Activated B cell treated with CpG ODN at 0.5 μM for 24 hours (primary cell): Measurements from ENCODE around the gene KCNAB2. TPM values are rescaled to one million over a fixed set of nuclear protein-coding genes. Genes with fewer than 3 reads are reported as not detected.
A peak's percentile ranks its signal among the peaks of the same experiment; 100 is the strongest.

Experiments used
- ATAC-seq: fragments of 200-7000 bp; cut with Tn5 transposase; one replicate; pipeline ENCODE4 v1.10.0; 2021; ENCODE audit warnings: low read depth, mild to moderate bottlenecking, moderate library complexity
- CTCF ChIA-PET: fragments of 350-600 bp; sonication (Branson Sonifier 250); formaldehyde crosslinking; loops from one replicate; lab custom pipeline; 2021; ENCODE audit warnings: antibody characterized with exemption; lab: Charles Lee
- POLR2A ChIA-PET: fragments of 350-600 bp; sonication (Branson Sonifier 250); formaldehyde crosslinking; loops from one replicate; lab custom pipeline; 2021; ENCODE audit warnings: antibody characterized with exemption; lab: Charles Lee
- DNase-seq: peaks from one replicate; pipeline ENCODE4 v3.0.0; 2022
- H3K27ac Mint-ChIP-seq: one replicate; pipeline ENCODE4 v1.8.0; 2020; ENCODE audit warnings: mixed read lengths
- H3K27me3 Mint-ChIP-seq: one replicate; pipeline ENCODE4 v1.8.0; 2021; ENCODE audit warnings: mixed read lengths
- H3K36me3 Mint-ChIP-seq: one replicate; pipeline ENCODE4 v1.8.0; 2021; ENCODE audit warnings: low read depth, mixed read lengths
- H3K4me1 Mint-ChIP-seq: one replicate; pipeline ENCODE4 v1.8.0; 2021; ENCODE audit warnings: mixed read lengths
- H3K4me3 Mint-ChIP-seq: one replicate; pipeline ENCODE4 v1.8.0; 2020; ENCODE audit warnings: mild to moderate bottlenecking, mixed read lengths
- H3K9me3 Mint-ChIP-seq: one replicate; pipeline ENCODE4 v1.8.0; 2020; ENCODE audit warnings: mixed read lengths
- intact Hi-C: fragments of 100-400 bp; cut with micrococcal nuclease; formaldehyde crosslinking; loops from one replicate; pipeline ENCODE4 v1.15.1; 2024
- total RNA-seq: library from RNA; stranded (reverse); gene quantifications from 2 replicates; pipeline ENCODE4 v1.2.3, GENCODE V29; 2022
- TF ChIP-seq, protein P1 (sequence below): fragments of 200-600 bp; IDR thresholded peaks from one replicate; pipeline ENCODE4 v1.8.0; 2022; ENCODE audit warnings: antibody characterized with exemption, mild to moderate bottlenecking

Gene KCNAB2
- total RNA-seq, 1 donor from 2014 or later, result 121 TPM

DNA sequence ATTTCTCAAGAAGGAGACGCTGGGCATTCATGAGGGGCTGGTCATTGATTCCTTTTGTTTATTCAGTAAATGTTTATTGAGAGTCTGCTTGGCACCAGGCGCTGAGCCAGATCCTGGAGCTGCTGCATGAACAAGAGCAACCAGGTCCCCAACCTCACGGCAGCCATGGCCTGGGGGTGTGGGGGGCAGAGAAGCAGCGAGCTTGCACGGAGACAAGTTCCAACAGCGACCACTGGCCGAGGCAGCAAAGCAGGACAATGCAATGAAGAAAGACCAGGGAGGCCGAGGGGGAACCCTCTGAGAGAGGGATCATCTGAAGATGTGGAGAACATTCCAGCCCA, 7.5 kb downstream of the KCNAB2 start:
- TF ChIP-seq, protein P1, sequence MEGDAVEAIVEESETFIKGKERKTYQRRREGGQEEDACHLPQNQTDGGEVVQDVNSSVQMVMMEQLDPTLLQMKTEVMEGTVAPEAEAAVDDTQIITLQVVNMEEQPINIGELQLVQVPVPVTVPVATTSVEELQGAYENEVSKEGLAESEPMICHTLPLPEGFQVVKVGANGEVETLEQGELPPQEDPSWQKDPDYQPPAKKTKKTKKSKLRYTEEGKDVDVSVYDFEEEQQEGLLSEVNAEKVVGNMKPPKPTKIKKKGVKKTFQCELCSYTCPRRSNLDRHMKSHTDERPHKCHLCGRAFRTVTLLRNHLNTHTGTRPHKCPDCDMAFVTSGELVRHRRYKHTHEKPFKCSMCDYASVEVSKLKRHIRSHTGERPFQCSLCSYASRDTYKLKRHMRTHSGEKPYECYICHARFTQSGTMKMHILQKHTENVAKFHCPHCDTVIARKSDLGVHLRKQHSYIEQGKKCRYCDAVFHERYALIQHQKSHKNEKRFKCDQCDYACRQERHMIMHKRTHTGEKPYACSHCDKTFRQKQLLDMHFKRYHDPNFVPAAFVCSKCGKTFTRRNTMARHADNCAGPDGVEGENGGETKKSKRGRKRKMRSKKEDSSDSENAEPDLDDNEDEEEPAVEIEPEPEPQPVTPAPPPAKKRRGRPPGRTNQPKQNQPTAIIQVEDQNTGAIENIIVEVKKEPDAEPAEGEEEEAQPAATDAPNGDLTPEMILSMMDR, result no peak
- Mint-ChIP-seq H3K27ac (no peak overlapping the region), H3K27me3 (no peaks in the 10 kb centered on the region), H3K36me3 (peaks cover 37% of the 10 kb centered on the region), H3K4me3 (no peak overlapping the region), H3K4me1 (peaks cover 5% of the 10 kb centered on the region), H3K9me3 (no peaks in the 10 kb centered on the region)
- ATAC-seq (no peak), DNase-seq (no peak)
- POLR2A ChIA-PET, result no interaction called here
- CTCF ChIA-PET, result no interaction called here
- intact Hi-C loops, result loop anchor here (10.0 kb wide), 1 partner anchor 192 kb away; the partner anchor contains the start of gene HES3

DNA sequence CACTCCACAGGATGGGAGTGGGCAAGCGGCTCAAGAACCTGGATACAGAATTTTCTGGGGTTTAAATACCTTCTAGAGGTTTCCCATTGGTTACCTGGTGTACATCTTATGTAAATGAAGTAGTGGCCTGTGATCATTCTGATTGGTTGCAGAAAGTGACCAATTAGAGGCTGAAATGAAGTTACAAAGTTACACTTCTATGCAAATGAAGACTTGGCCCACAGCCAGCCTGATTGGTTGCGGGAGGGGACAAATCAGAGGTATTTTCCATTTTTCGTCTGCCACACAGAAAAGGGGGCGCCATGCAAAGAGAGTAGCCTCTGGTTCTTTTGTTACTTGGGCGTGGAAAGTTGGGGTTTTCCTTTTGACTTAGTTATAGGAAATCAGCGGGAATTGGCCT, 8.9 kb downstream of the KCNAB2 start:
- POLR2A ChIA-PET, result no interaction called here
- H3K9me3 Mint-ChIP-seq, result no peaks in the 10 kb centered on the region

DNA sequence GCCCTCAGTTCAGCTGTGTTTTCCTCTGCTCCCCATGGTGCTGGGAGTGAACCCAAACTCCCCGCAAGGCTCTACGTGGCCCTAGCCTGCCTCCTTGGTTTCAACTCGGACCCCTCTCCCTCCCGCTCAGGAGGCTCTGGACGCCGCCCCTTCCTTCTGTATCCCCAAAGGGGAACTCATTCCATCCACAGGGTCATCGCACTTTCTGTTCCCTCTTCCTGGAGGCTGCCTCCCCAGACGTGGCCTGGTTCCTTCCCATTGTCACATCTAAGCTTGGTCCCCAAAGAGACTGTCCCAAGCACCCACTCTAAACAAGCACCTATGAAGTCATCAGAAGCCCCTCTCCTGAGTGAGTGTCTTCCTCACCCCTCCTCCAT, 10.9 kb downstream of the KCNAB2 start:
- H3K9me3 Mint-ChIP-seq, result no peaks in the 10 kb centered on the region
- TF ChIP-seq, protein P1, result no peak
- no peak overlapping the region for H3K4me3 Mint-ChIP-seq
- intact Hi-C loops, result loop anchor here (10.0 kb wide), 1 partner anchor 188 kb away; the partner anchor contains the start of gene HES3
- POLR2A ChIA-PET, result no interaction called here
- no peaks in the 10 kb centered on the region for H3K27me3 Mint-ChIP-seq
- peak overlapping the region; percentile 35 for H3K27ac Mint-ChIP-seq
- CTCF ChIA-PET, result no interaction called here
- ATAC-seq (no peak), DNase-seq (no peak)
- peaks cover 30% of the 10 kb centered on the region for H3K36me3 Mint-ChIP-seq
- peaks cover 5% of the 10 kb centered on the region for H3K4me1 Mint-ChIP-seq

More for the DNA sequence above, 8.9 kb downstream of the KCNAB2 start:
- DNase-seq, result no peak
- no peaks in the 10 kb centered on the region for H3K27me3 Mint-ChIP-seq
- CTCF ChIA-PET, result no interaction called here
- peaks cover 33% of the 10 kb centered on the region for H3K36me3 Mint-ChIP-seq
- no peak for ATAC-seq
- H3K4me3 Mint-ChIP-seq, result no peak overlapping the region
- intact Hi-C loops, result loop anchor here (10.0 kb wide), 1 partner anchor 190 kb away; the partner anchor contains the start of gene HES3
- TF ChIP-seq, protein P1, result no peak
- peaks cover 5% of the 10 kb centered on the region for H3K4me1 Mint-ChIP-seq
- H3K27ac Mint-ChIP-seq, result no peak overlapping the region

GRCh38 chr1:6057170-6057845, 11.6 kb downstream of the KCNAB2 start:
- Mint-ChIP-seq H3K27me3 (no peaks in the 10 kb centered on the region), H3K4me3 (no peak overlapping the region), H3K36me3 (peaks cover 32% of the 10 kb centered on the region), H3K27ac (no peak overlapping the region), H3K4me1 (peaks cover 5% of the 10 kb centered on the region), H3K9me3 (no peaks in the 10 kb centered on the region)
- ATAC-seq (no peak), DNase-seq (no peak)
- intact Hi-C loops, result loop anchor here (10.0 kb wide), 1 partner anchor 187 kb away; the partner anchor contains the start of gene HES3
- TF ChIP-seq, protein P1, result no peak
- ChIA-PET POLR2A (no interaction called here), CTCF (no interaction called here)

GRCh38 chr1:6059866-6060265, 14.2 kb downstream of the KCNAB2 start:
- no peak for DNase-seq
- intact Hi-C loops, result loop anchor here (10.0 kb wide), 1 partner anchor 185 kb away; the partner anchor contains the start of gene HES3
- H3K9me3 Mint-ChIP-seq, result no peaks in the 10 kb centered on the region
- H3K27me3 Mint-ChIP-seq, result no peaks in the 10 kb centered on the region
- TF ChIP-seq, protein P1, result no peak
- ATAC-seq, result no peak
- peaks cover 5% of the 10 kb centered on the region for H3K4me1 Mint-ChIP-seq
- ChIA-PET POLR2A (no interaction called here), CTCF (no interaction called here)
- H3K27ac Mint-ChIP-seq, result no peak overlapping the region
- peaks cover 25% of the 10 kb centered on the region for H3K36me3 Mint-ChIP-seq
- H3K4me3 Mint-ChIP-seq, result no peak overlapping the region
